Muscle of back (tissue), 13 donors: Measurements from ENCODE around the gene GMEB1. TPM values are rescaled to one million over a fixed set of nuclear protein-coding genes. Genes with fewer than 3 reads are reported as not detected.
"Not testable (repeated sequence)": the region's sequence is repeated elsewhere in the genome, so short reads cannot be mapped to it uniquely, and the experiment has no call there.

Source experiments
- DNase-seq, 3 donors: peaks; one replicate each; pipeline versions ENCODE4 v3.0.0 to v3.0.0-alpha.2; 2013
- long read RNA-seq, 9 donors: transcript quantifications; one replicate each; lab custom pipeline, GENCODE V29; 2026
- polyA plus RNA-seq, 10 donors: library from polyadenylated mRNA; unstranded; fragments of 120-200 nt; gene quantifications; one replicate each; pipeline ENCODE4 v1.2.1, GENCODE V29; 2013; ENCODE audit not compliant: insufficient read length in 10 of 10

Gene GMEB1
- polyA plus RNA-seq = 10 to 100 TPM in 5 of 10 donors, 1 to 10 TPM in 5; 8.9 to 11.5 (median 10.0) TPM
- long read RNA-seq, donor 1, partial matches to known transcripts = 0 of 1 reads
- long read RNA-seq, donor 1, other reads (novel, unspliced or antisense) = 0 of 1 reads
- long read RNA-seq, donor 2, full-length matches to known transcripts = 2 of 2 reads
- long read RNA-seq, donor 2, partial matches to known transcripts = 0 of 2 reads
- long read RNA-seq, donor 2, other reads (novel, unspliced or antisense) = 0 of 2 reads
- long read RNA-seq, donor 3 = 0 reads
- long read RNA-seq, donor 4, full-length matches to known transcripts = 1 of 1 reads
- long read RNA-seq, donor 4, partial matches to known transcripts = 0 of 1 reads
- long read RNA-seq, donor 4, other reads (novel, unspliced or antisense) = 0 of 1 reads
- long read RNA-seq, donor 5, full-length matches to known transcripts = 2 of 2 reads
- long read RNA-seq, donor 5, partial matches to known transcripts = 0 of 2 reads
- long read RNA-seq, donor 5, other reads (novel, unspliced or antisense) = 0 of 2 reads
- long read RNA-seq, donor 6, full-length matches to known transcripts = 1 of 1 reads
- long read RNA-seq, donor 6, partial matches to known transcripts = 0 of 1 reads
- long read RNA-seq, donor 6, other reads (novel, unspliced or antisense) = 0 of 1 reads
- long read RNA-seq, donor 7, partial matches to known transcripts = 0 of 1 reads
- long read RNA-seq, donor 7, other reads (novel, unspliced or antisense) = 0 of 1 reads
- long read RNA-seq, donor 8, full-length matches to known transcripts = 3 of 3 reads
- long read RNA-seq, donor 8, partial matches to known transcripts = 0 of 3 reads
- long read RNA-seq, donor 8, other reads (novel, unspliced or antisense) = 0 of 3 reads
- long read RNA-seq, donor 9, full-length matches to known transcripts = 2 of 2 reads
- long read RNA-seq, donor 9, partial matches to known transcripts = 0 of 2 reads
- long read RNA-seq, donor 9, other reads (novel, unspliced or antisense) = 0 of 2 reads

- peak; percentile 87 to 95 (median 88) for DNase-seq
Measured at GRCh38 chr1:28668191-28668955, at the start of gene GMEB1. GMEB1 (plus strand) TSS chr1:28668784; CDS start chr1:28683613, 14,829 bp downstream.

- no peak for DNase-seq
Measured at GRCh38 chr1:28631713-28632112, 36.9 kb upstream of the GMEB1 start.

- no peak for DNase-seq
Measured at GRCh38 chr1:28632560-28632959, 36.0 kb upstream of the GMEB1 start.

GRCh38 chr1:28640766-28641165 lies 27.8 kb upstream of the GMEB1 start:
- DNase-seq = no peak

- DNase-seq = peak in 1 of 3 donors; percentile 26
Measured at GRCh38 chr1:28642056-28642846, 26.3 kb upstream of the GMEB1 start.

GRCh38 chr1:28642847-28643635 lies 25.5 kb upstream of the GMEB1 start, which contains the start of gene TAF12:
TAF12 (minus strand) TSS chr1:28643067; CDS start chr1:28622081, 20,986 bp downstream.
- DNase-seq = peak; percentile 97 to 98 (median 98)

GRCh38 chr1:28644494-28644893 lies 24.1 kb upstream of the GMEB1 start:
- DNase-seq = no peak

- not testable (repeated sequence) for DNase-seq
Measured at GRCh38 chr1:28645406-28645805, 23.2 kb upstream of the GMEB1 start.

- no peak for DNase-seq
Measured at GRCh38 chr1:28646040-28646439, 22.5 kb upstream of the GMEB1 start.

- peak; percentile 92 to 97 (median 93) for DNase-seq
Measured at GRCh38 chr1:28648008-28648473, 20.5 kb upstream of the GMEB1 start.

GRCh38 chr1:28648474-28649198 lies 19.9 kb upstream of the GMEB1 start, which contains the start of gene RNU11:
RNU11 (plus strand) TSS chr1:28648600.
- DNase-seq = peak; percentile 94 to 97 (median 97)

GRCh38 chr1:28653063-28653462 lies 15.5 kb upstream of the GMEB1 start:
- not testable (repeated sequence) for DNase-seq

GRCh38 chr1:28653870-28654269 lies 14.7 kb upstream of the GMEB1 start:
- not testable (repeated sequence) for DNase-seq

GRCh38 chr1:28655448-28656311 lies 12.9 kb upstream of the GMEB1 start:
- DNase-seq = not testable (repeated sequence)

- DNase-seq = no peak
Measured at GRCh38 chr1:28656335-28656734, 12.2 kb upstream of the GMEB1 start.

- no peak for DNase-seq
Measured at GRCh38 chr1:28663871-28664470, 4.6 kb upstream of the GMEB1 start.

- DNase-seq = no peak
Measured at GRCh38 chr1:28666806-28667205, 1.8 kb upstream of the GMEB1 start.
